ENCODE results near the gene NFKBIA. TPM values are rescaled to one million over a fixed set of nuclear protein-coding genes. Genes with fewer than 3 reads are reported as not detected.
A peak's percentile ranks its signal among the peaks of the same experiment; 100 is the strongest.
"Not testable (repeated sequence)": the region's sequence is repeated elsewhere in the genome, so short reads cannot be mapped to it uniquely, and the experiment has no call there.

Gene NFKBIA
- total RNA-seq, 1 donor from 2014 or later = 386 TPM

DNA sequence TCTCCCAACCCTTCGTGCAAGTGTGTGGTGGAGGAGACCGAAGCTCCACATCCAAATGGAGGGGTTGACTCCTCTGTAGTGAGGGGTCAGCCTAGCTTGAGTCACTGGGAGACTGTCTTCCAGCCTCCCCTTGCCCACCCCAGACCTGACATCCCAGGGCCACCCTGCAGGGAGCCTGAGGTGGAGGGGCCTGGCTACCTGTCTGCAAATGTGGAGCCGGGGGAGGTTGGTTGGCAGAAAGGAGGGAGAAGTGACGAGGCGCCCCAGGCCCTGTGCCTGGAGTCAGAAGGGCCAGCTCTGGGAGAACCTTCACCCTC lies 37.5 kb downstream of the NFKBIA start:
- Mint-ChIP-seq H3K4me1 (ENCODE audit: low read depth) (peaks cover 39% of the 10 kb centered on the region), H3K27ac (peak overlapping the region; percentile 97), H3K36me3 (ENCODE audit: low read depth) (peaks cover 11% of the 10 kb centered on the region), H3K27me3 (ENCODE audit: low read depth) (no peaks in the 10 kb centered on the region), H3K4me3 (ENCODE audit: low read depth) (no peak overlapping the region), H3K9me3 (peaks cover 9% of the 10 kb centered on the region)
- DNase-seq (ENCODE audit: low spot score) = no peak
- intact Hi-C loops (cut with micrococcal nuclease) = loop anchor here (1.0 to 5.0 kb wide), 3 partner anchors 30 to 50 kb away; no protein-coding TSS in a partner anchor

GRCh38 chr14:35366521-35366976 lies 38.0 kb downstream of the NFKBIA start:
- peaks cover 9% of the 10 kb centered on the region for H3K9me3 Mint-ChIP-seq
- H3K4me3 Mint-ChIP-seq (ENCODE audit: low read depth) = no peak overlapping the region
- H3K4me1 Mint-ChIP-seq (ENCODE audit: low read depth) = peaks cover 39% of the 10 kb centered on the region
- DNase-seq (ENCODE audit: low spot score) = no peak
- H3K36me3 Mint-ChIP-seq (ENCODE audit: low read depth) = peaks cover 11% of the 10 kb centered on the region
- intact Hi-C loops (cut with micrococcal nuclease) = loop anchor here (2.0 to 5.0 kb wide), 2 partner anchors 36 to 51 kb away; no protein-coding TSS in a partner anchor
- peak overlapping the region; percentile 97 for H3K27ac Mint-ChIP-seq
- H3K27me3 Mint-ChIP-seq (ENCODE audit: low read depth) = no peaks in the 10 kb centered on the region

DNA sequence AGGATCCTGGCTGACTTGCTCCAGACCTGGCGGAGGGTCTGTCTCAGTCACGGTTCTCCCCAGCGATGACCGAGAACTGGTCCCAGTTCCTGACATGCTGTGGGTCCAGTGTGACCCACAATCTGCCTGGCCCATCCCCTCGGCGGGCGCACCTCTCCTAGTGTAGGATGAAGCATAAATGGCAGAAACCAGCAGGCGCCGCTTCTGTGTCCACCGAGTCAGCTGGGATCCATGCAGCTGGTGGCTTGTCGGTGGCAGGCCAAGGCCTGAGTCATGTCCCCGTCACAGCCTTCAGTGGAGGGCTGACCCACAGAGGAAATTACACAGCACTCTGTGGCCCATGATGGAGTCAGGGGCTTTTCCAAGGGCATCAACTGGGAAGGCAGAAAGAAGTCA lies 38.5 kb downstream of the NFKBIA start:
- intact Hi-C loops (cut with micrococcal nuclease) = loop anchor here (2.0 to 5.0 kb wide), 2 partner anchors 37 to 51 kb away; no protein-coding TSS in a partner anchor
- peaks cover 5% of the 10 kb centered on the region for H3K9me3 Mint-ChIP-seq
- H3K27me3 Mint-ChIP-seq (ENCODE audit: low read depth) = no peaks in the 10 kb centered on the region
- no peak for DNase-seq (ENCODE audit: low spot score)
- peak overlapping the region; percentile 97 for H3K27ac Mint-ChIP-seq
- peaks cover 39% of the 10 kb centered on the region for H3K4me1 Mint-ChIP-seq (ENCODE audit: low read depth)
- no peak overlapping the region for H3K4me3 Mint-ChIP-seq (ENCODE audit: low read depth)
- H3K36me3 Mint-ChIP-seq (ENCODE audit: low read depth) = peaks cover 7% of the 10 kb centered on the region

DNA sequence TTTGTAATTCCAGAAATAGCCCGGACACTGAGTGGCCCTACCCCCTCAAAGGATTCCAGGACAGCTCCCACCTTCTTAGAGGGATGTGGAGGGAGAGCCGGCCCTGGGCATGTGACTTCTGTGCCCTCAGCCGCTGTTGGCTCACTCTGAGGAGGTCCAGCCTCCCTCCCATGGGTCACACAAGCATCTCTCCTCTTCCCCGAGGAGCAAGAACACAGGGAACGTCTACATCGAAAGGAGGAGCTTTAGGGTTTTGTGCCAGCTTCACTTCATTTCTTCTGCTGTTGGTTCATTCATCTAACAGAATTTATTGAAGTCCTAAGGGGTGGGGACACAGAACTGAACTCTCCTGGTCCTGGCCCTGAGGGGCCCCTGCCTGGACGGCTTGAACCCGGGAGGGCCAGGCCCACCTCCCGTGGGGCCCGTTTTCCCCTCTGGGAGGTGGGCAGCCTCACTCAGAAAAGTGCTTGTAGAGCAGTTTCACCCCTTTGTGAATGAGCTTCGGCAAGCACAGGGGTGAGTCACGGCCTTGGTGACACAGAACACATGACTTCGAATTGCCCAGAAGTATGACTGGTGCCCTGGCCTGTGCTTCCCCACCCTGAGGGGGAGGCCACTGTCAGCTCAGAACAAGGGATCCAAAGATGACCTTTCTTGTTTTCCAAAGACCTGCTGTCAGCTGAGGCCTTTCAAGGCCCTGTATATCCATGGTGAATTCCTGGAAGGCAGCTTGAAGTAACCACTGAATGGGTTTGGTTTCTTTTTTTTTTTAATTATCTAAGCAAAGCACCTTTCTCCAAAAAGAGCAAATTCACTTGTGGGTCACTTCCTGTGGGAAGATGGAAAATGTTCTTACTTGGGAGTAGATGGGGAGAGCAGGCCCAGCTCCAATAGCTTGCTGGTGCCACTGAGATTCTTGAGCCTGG lies 39.2 kb downstream of the NFKBIA start:
- intact Hi-C loops (cut with micrococcal nuclease) = loop anchor here (1.0 to 5.0 kb wide), 5 partner anchors 9 to 52 kb away; no protein-coding TSS in a partner anchor
- no peaks in the 10 kb centered on the region for H3K9me3 Mint-ChIP-seq
- peaks cover 42% of the 10 kb centered on the region for H3K4me1 Mint-ChIP-seq (ENCODE audit: low read depth)
- DNase-seq (ENCODE audit: low spot score) = peak; percentile 38
- H3K27ac Mint-ChIP-seq = peak overlapping the region; percentile 97
- H3K27me3 Mint-ChIP-seq (ENCODE audit: low read depth) = no peaks in the 10 kb centered on the region
- H3K36me3 Mint-ChIP-seq (ENCODE audit: low read depth) = peaks cover 2% of the 10 kb centered on the region
- peak overlapping the region; percentile 64 for H3K4me3 Mint-ChIP-seq (ENCODE audit: low read depth)

- DNase-seq (ENCODE audit: low spot score) = no peak
- Mint-ChIP-seq H3K27ac (no peak overlapping the region), H3K9me3 (no peaks in the 10 kb centered on the region), H3K4me1 (ENCODE audit: low read depth) (peaks cover 35% of the 10 kb centered on the region), H3K27me3 (ENCODE audit: low read depth) (no peaks in the 10 kb centered on the region), H3K36me3 (ENCODE audit: low read depth) (peaks cover 2% of the 10 kb centered on the region), H3K4me3 (ENCODE audit: low read depth) (no peak overlapping the region)
- intact Hi-C loops (cut with micrococcal nuclease) = no loop called here
Observed at GRCh38 chr14:35362911-35363374, 41.6 kb downstream of the NFKBIA start.

DNA sequence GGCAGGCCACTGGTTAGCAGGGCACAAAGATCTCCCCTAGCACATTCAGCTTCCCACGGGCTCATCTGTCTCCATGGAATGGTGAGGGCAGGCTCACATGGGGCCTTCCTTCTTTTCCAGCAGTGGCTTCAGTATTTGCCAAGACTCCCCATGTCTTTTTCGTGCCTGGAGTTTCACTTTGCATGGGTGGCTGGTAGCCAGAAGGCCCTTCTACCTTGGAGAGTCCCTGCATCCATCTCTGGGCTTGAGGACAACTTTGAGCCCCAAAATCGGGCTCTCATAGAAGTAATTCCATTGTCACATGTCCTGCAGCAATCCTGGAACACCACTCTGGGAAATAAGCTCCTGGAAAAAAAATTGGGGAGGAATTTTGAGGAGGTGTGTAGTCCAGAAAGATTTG lies 42.1 kb downstream of the NFKBIA start:
- DNase-seq (ENCODE audit: low spot score) = no peak
- H3K27ac Mint-ChIP-seq = no peak overlapping the region
- peaks cover 2% of the 10 kb centered on the region for H3K36me3 Mint-ChIP-seq (ENCODE audit: low read depth)
- H3K4me1 Mint-ChIP-seq (ENCODE audit: low read depth) = peaks cover 31% of the 10 kb centered on the region
- intact Hi-C loops (cut with micrococcal nuclease) = no loop called here
- no peaks in the 10 kb centered on the region for H3K9me3 Mint-ChIP-seq
- H3K4me3 Mint-ChIP-seq (ENCODE audit: low read depth) = no peak overlapping the region
- H3K27me3 Mint-ChIP-seq (ENCODE audit: low read depth) = no peaks in the 10 kb centered on the region

DNA sequence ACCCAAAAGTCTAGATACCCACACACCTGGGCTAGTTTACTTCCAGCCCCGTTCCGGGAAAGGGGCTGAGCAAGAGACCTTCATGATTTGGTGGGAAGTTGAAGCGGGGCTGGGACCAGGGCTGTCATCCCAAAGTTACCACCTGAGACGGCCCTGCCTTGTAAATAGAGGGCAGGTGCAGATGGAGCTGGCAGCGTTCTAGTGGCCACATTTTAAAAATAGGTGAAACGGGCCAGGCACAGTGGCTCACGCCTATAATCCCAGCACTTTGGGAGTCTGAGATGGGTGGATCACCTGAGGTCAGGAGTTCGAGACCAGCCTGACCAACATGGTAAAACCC lies 43.4 kb downstream of the NFKBIA start:
- Mint-ChIP-seq H3K27me3 (ENCODE audit: low read depth) (no peaks in the 10 kb centered on the region), H3K9me3 (no peaks in the 10 kb centered on the region), H3K4me3 (ENCODE audit: low read depth) (no peak overlapping the region), H3K4me1 (ENCODE audit: low read depth) (peaks cover 27% of the 10 kb centered on the region), H3K36me3 (ENCODE audit: low read depth) (peaks cover 2% of the 10 kb centered on the region), H3K27ac (no peak overlapping the region)
- intact Hi-C loops (cut with micrococcal nuclease) = no loop called here
- no peak for DNase-seq (ENCODE audit: low spot score)

DNA sequence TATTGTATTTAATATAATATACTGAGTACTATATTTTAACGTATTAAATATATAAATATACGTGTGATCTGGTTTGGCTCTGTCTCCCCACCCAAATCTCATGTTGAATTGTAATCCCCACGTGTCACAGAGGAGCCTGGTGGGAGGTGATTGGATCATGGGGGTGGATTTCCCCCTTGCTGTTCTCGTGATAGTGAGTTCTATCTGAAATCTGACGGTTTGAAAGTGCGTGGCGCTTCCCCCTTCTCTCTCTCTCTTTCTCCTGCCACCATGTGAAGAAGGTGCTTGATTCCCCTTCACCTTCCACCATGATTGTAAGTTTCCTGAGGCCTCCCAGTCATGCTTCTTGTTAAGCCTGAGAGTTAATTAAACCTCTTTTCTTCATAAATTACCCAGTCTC lies 44.9 kb downstream of the NFKBIA start:
- intact Hi-C loops (cut with micrococcal nuclease) = not testable (repeated sequence)

GRCh38 chr14:35355981-35356841 lies 48.3 kb downstream of the NFKBIA start:
- intact Hi-C loops (cut with micrococcal nuclease) = loop anchor here (1.0 to 2.0 kb wide), 5 partner anchors 9 to 69 kb away; partner anchors contain the start of gene NFKBIA
- DNase-seq (ENCODE audit: low spot score) = no peak
- Mint-ChIP-seq H3K27ac (peak overlapping the region; percentile 87), H3K36me3 (ENCODE audit: low read depth) (no peaks in the 10 kb centered on the region), H3K9me3 (no peaks in the 10 kb centered on the region), H3K27me3 (ENCODE audit: low read depth) (no peaks in the 10 kb centered on the region), H3K4me3 (ENCODE audit: low read depth) (peak overlapping the region; percentile 0), H3K4me1 (ENCODE audit: low read depth) (peaks cover 29% of the 10 kb centered on the region)

More for the DNA sequence above, 44.9 kb downstream of the NFKBIA start:
- not testable (repeated sequence) for H3K36me3 Mint-ChIP-seq (ENCODE audit: low read depth); H3K4me3 Mint-ChIP-seq (ENCODE audit: low read depth); DNase-seq (ENCODE audit: low spot score); H3K27me3 Mint-ChIP-seq (ENCODE audit: low read depth); H3K27ac Mint-ChIP-seq; H3K9me3 Mint-ChIP-seq
- peaks cover 22% of the 10 kb centered on the region for H3K4me1 Mint-ChIP-seq (ENCODE audit: low read depth)

- peaks cover 26% of the 10 kb centered on the region for H3K4me1 Mint-ChIP-seq (ENCODE audit: low read depth)
- H3K27me3 Mint-ChIP-seq (ENCODE audit: low read depth); H3K4me3 Mint-ChIP-seq (ENCODE audit: low read depth); H3K9me3 Mint-ChIP-seq; H3K36me3 Mint-ChIP-seq (ENCODE audit: low read depth); intact Hi-C loops (cut with micrococcal nuclease); DNase-seq (ENCODE audit: low spot score): not testable (repeated sequence)
- peak overlapping the region; percentile 87 for H3K27ac Mint-ChIP-seq
Observed at GRCh38 chr14:35355235-35355634, 49.3 kb downstream of the NFKBIA start.

DNA sequence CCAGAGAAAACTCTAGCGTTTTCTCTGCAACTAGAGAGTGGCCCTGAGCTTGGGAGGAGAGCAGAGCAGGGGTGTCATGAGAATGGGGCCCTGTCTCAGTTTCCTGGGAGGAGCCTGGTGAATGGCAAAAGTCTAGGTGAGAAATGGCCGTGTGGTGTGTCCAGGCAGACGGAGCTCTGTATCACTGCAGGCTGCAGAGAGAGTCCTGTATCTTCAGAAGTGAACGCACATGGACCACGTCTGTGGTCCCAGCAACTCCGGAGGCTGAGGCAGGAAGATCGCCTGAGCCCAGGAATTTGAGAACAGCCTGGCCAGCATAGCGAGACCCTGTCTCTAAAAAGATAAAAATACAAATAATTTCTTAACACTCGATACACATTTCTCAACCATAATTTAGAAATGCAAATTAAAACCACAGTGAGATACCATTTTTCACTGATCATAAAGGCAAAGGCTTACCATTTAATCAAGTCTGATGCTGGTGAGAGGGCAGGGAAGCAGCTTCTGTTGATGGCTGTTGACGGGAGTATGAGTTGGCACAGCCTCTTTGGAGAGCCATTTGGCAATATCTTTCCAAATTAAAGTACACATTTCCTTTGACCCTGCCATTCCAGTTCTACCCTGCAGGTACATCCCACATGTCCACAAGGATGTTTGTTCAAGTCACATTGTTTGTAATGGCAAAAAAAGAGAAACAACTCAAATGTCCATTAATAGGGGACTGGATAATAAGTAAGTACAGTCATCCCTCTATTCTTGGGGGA lies 51.0 kb downstream of the NFKBIA start:
- intact Hi-C loops (cut with micrococcal nuclease) = no loop called here
- H3K9me3 Mint-ChIP-seq = no peaks in the 10 kb centered on the region
- DNase-seq (ENCODE audit: low spot score) = no peak
- no peak overlapping the region for H3K27ac Mint-ChIP-seq
- H3K27me3 Mint-ChIP-seq (ENCODE audit: low read depth) = no peaks in the 10 kb centered on the region
- no peak overlapping the region for H3K4me3 Mint-ChIP-seq (ENCODE audit: low read depth)
- H3K36me3 Mint-ChIP-seq (ENCODE audit: low read depth) = no peaks in the 10 kb centered on the region
- peaks cover 27% of the 10 kb centered on the region for H3K4me1 Mint-ChIP-seq (ENCODE audit: low read depth)
